ENCODE results near the gene CSPG4. TPM values are rescaled to one million over a fixed set of nuclear protein-coding genes. Genes with fewer than 3 reads are reported as not detected.

Gene CSPG4
- total RNA-seq, 1 experiment from 2014 or later, result 2.4 TPM

DNA sequence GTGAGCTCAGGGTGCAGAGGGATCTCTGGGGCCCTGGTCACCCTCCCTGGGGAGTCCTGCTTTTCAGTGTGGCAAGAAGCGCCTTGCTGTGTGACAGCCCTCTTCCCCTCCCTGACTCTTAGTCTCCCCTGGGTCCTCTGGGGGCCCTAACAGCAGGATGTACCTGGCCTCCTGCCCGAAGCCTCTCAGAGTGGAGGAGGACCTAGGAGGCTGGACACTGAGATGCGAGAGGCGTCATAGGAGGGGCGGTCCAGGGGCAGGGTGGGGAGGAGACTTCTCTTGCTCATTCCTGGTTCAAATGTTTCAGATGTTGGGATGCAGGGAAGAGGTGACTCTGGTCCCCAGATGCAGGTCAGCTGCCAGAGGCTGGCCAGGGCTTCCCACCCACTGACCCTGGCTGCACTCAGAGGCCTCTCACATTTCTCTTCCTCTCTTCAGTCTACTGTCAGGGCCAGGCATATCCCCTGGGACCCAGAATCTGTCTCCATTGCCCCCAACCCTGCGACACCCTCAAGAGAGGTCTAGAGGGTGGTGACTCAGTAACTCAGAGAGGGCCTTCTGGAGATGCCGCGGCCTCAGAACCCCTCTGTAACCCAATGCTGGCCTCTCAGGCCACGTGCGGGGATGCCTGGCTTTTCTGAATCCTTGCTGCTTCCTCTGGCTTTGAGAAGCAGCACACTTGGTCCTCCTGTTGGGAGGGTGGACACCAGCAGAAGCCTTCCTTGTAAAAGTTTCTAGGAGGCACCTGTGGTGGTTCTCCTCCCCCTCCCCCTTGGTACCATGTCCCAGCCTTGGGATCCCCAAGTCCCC, 39.0 kb downstream of the CSPG4 start:
- no peaks in the 10 kb centered on the region for H3K27me3 ChIP-seq (ENCODE audit: insufficient read depth, low read depth)
- H2AFZ ChIP-seq, result no peak overlapping the region; the same call in 1 of the 2 replicates
- no TSS peak for BruUV-seq (replicated peaks)
- no peaks in the 10 kb centered on the region for H3K9me2 ChIP-seq (ENCODE audit: insufficient read depth)
- peak overlapping the region; percentile 79 for H3K4me2 ChIP-seq
- H3K36me3 ChIP-seq (ENCODE audit: low read depth), result no peaks in the 10 kb centered on the region
- intact Hi-C loops (cut with micrococcal nuclease; ENCODE audit: unreplicated experiment), result loop anchor here (2.0 kb wide), 1 partner anchor 33 kb away; the partner anchor contains the start of gene IMP3
- H3K9me3 ChIP-seq (ENCODE audit: insufficient read depth, low read depth), result no peaks in the 10 kb centered on the region
- H3K27ac ChIP-seq, result peak overlapping the region; percentile 71
- ChIA-PET CTCF (interaction anchor here (1.3 to 1.7 kb wide), 3 partner anchors 13 to 306 kb away, joined by 4 to 6 read pairs (median 5); partner anchors contain the start of gene SNX33), POLR2A (ENCODE audit: unreplicated experiment) (interaction anchor here (0.5 to 1.4 kb wide), 4 partner anchors 12 to 79 kb away, joined by 4 to 13 read pairs (median 6); partner anchors contain the start of genes SNUPN and SNX33)
- peaks cover 19% of the 10 kb centered on the region; the same call in 1 of the 2 replicates for H3K79me2 ChIP-seq (ENCODE audit: low read depth)
- H4K20me1 ChIP-seq (ENCODE audit: insufficient read depth), result no peaks in the 10 kb centered on the region
- no peak for TF ChIP-seq EZH2 (IDR thresholded peaks at IDR 0.05; ENCODE audit: low read depth)
- TF ChIP-seq, protein P1, sequence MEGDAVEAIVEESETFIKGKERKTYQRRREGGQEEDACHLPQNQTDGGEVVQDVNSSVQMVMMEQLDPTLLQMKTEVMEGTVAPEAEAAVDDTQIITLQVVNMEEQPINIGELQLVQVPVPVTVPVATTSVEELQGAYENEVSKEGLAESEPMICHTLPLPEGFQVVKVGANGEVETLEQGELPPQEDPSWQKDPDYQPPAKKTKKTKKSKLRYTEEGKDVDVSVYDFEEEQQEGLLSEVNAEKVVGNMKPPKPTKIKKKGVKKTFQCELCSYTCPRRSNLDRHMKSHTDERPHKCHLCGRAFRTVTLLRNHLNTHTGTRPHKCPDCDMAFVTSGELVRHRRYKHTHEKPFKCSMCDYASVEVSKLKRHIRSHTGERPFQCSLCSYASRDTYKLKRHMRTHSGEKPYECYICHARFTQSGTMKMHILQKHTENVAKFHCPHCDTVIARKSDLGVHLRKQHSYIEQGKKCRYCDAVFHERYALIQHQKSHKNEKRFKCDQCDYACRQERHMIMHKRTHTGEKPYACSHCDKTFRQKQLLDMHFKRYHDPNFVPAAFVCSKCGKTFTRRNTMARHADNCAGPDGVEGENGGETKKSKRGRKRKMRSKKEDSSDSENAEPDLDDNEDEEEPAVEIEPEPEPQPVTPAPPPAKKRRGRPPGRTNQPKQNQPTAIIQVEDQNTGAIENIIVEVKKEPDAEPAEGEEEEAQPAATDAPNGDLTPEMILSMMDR (conservative IDR thresholded peaks at IDR 0.05), result no peak
- peaks cover 49% of the 10 kb centered on the region for H3F3A ChIP-seq (ENCODE audit: insufficient read depth, low read depth)
- DNase-seq, result peak in 1 of 2 experiments; percentile 61
- H3K4me3 ChIP-seq, result peak overlapping the region; percentile 32; the same call in 1 of the 2 replicates
- H3K4me1 ChIP-seq (replicated peaks; ENCODE audit: insufficient read depth), result peaks cover 63% of the 10 kb centered on the region

- TF ChIP-seq, protein P1 (conservative IDR thresholded peaks at IDR 0.05), result no peak
- TF ChIP-seq EZH2 (IDR thresholded peaks at IDR 0.05; ENCODE audit: low read depth), result no peak
- Histone ChIP-seq H3K79me2 (ENCODE audit: low read depth) (peaks cover 19% of the 10 kb centered on the region; the same call in 1 of the 2 replicates), H3K9me2 (ENCODE audit: insufficient read depth) (no peaks in the 10 kb centered on the region), H3K4me1 (replicated peaks; ENCODE audit: insufficient read depth) (peaks cover 71% of the 10 kb centered on the region), H3K4me2 (peak overlapping the region; percentile 79), H2AFZ (no peak overlapping the region; the same call in 1 of the 2 replicates), H3F3A (ENCODE audit: insufficient read depth, low read depth) (peaks cover 57% of the 10 kb centered on the region), H3K27ac (peak overlapping the region; percentile 71), H3K9me3 (ENCODE audit: insufficient read depth, low read depth) (no peaks in the 10 kb centered on the region), H4K20me1 (ENCODE audit: insufficient read depth) (no peaks in the 10 kb centered on the region), H3K36me3 (ENCODE audit: low read depth) (no peaks in the 10 kb centered on the region), H3K27me3 (ENCODE audit: insufficient read depth, low read depth) (no peaks in the 10 kb centered on the region), H3K4me3 (peak overlapping the region; percentile 32; the same call in 1 of the 2 replicates)
- intact Hi-C loops (cut with micrococcal nuclease; ENCODE audit: unreplicated experiment), result loop anchor here (2.0 kb wide), 1 partner anchor 32 kb away; the partner anchor contains the start of gene IMP3
- CTCF ChIA-PET, result interaction anchor here (0.5 to 1.7 kb wide), 4 partner anchors 13 to 325 kb away, joined by 3 to 6 read pairs (median 4); partner anchors contain the start of gene SNX33
- DNase-seq, result peak; percentile 72 to 81
- POLR2A ChIA-PET (ENCODE audit: unreplicated experiment), result interaction anchor here (0.5 to 1.4 kb wide), 12 partner anchors 12 to 606 kb away, joined by 3 to 13 read pairs (median 5); partner anchors contain the start of genes IMP3, SNUPN and SNX33
- no TSS peak for BruUV-seq (replicated peaks)
Measured at GRCh38 chr15:75672646-75673425, 39.8 kb downstream of the CSPG4 start.
